Measurements from ENCODE around the gene CRB2.

GRCh38 chr9:123382653-123383511 lies 26.9 kb downstream of the CRB2 start:
- TF ChIP-seq CTCF (conservative IDR thresholded peaks at IDR 0.05) (no peak), ZFX (IDR thresholded peaks at IDR 0.05) (no peak)

All from C4-2B (cell line).